SK-N-SH (cell line): ENCODE data around the gene CACNA1E. TPM values are rescaled to one million over a fixed set of nuclear protein-coding genes. Genes with fewer than 3 reads are reported as not detected.

Experiments
- CTCF ChIA-PET: fragments of 300-600, 350-600 bp; formaldehyde crosslinking; extraction: SDS; loops from one replicate; lab custom pipeline; 2021; lab: Yijun Ruan, JAX
- POLR2A ChIA-PET: fragments of 350-600 bp; sonication (Branson Sonifier 250); formaldehyde crosslinking; extraction: SDS; loops from one replicate; lab custom pipeline; 2020; ENCODE audit warnings: antibody characterized with exemption, inconsistent platforms; lab: Yijun Ruan, JAX
- DNase-seq: peaks from one replicate; pipeline ENCODE4 v3.0.0; 2012
- H2AFZ ChIP-seq: fragments of 200-600 bp; sonication (generic); 2 replicates; pipeline ENCODE4 v1.8.1; 2016; ENCODE audit warnings: antibody characterized with exemption, mild to moderate bottlenecking, low read depth
- H3F3A ChIP-seq: fragments of 200-600 bp; sonication (generic); replicated peaks from 2 replicates; pipeline ENCODE3; 2016; ENCODE audit warnings: antibody characterized with exemption, mild to moderate bottlenecking; ENCODE audit not compliant: insufficient read depth
- H3K27ac ChIP-seq, 2 experiments: fragments of 200-500 bp in 1 of 2; fragments of 200-600 bp in 1 of 2; sonication (Bioruptor generic) in 1 of 2; sonication (generic), shearing (Covaris generic) in 1 of 2; 2 replicates each; pipeline versions ENCODE4 v1.5.1 to v1.6.1; 2014 to 2016; ENCODE audit warnings: low read depth in 2 of 2, inconsistent platforms in 1 of 2, low read length in 1 of 2, mild to moderate bottlenecking in 1 of 2, mixed read lengths in 1 of 2
- H3K27me3 ChIP-seq: fragments of 200-600 bp; sonication (generic), shearing (Covaris generic); 2 replicates; pipeline ENCODE4 v1.6.1; 2016; ENCODE audit warnings: mixed run types; ENCODE audit not compliant: insufficient read depth
- H3K36me3 ChIP-seq, 2 experiments: fragments of 200-500 bp in 1 of 2; fragments of 200-600 bp in 1 of 2; sonication (Bioruptor generic) in 1 of 2; sonication (generic) in 1 of 2; replicated peaks in 1 of 2; 2 replicates each; pipeline versions ENCODE3 to v1.5.1; 2014 to 2016; ENCODE audit warnings: low read length in 1 of 2, mild to moderate bottlenecking in 1 of 2; ENCODE audit not compliant: insufficient read depth in 2 of 2, control insufficient read depth in 1 of 2
- H3K4me1 ChIP-seq, 2 experiments: fragments of 200-500 bp in 1 of 2; fragments of 200-600 bp in 1 of 2; sonication (Bioruptor generic) in 1 of 2; sonication (generic), shearing (Covaris generic) in 1 of 2; 2 replicates each; pipeline versions ENCODE4 v1.5.1 to v1.6.1; 2014 to 2016; ENCODE audit warnings: low read depth in 1 of 2, low read length in 1 of 2, mixed run types in 1 of 2; ENCODE audit not compliant: insufficient read depth in 2 of 2, control insufficient read depth in 1 of 2
- H3K4me2 ChIP-seq: fragments of 200-600 bp; sonication (generic), shearing (Covaris generic); 2 replicates; pipeline ENCODE4 v1.6.1; 2017; ENCODE audit warnings: mixed run types
- H3K4me3 ChIP-seq, 2 experiments: fragments of 200-500 bp in 1 of 2; fragments of 200-600 bp in 1 of 2; sonication (Bioruptor generic) in 1 of 2; sonication (generic), shearing (Covaris generic) in 1 of 2; 2 replicates each; pipeline versions ENCODE4 v1.5.1 to v1.8.1; 2014 to 2016; ENCODE audit warnings: low read depth in 2 of 2, inconsistent platforms in 1 of 2, low read length in 1 of 2, mild to moderate bottlenecking in 1 of 2, mixed read lengths in 1 of 2, moderate library complexity in 1 of 2
- H3K79me2 ChIP-seq: fragments of 200-600 bp; sonication (generic); 2 replicates; pipeline ENCODE4 v1.8.1; 2017; ENCODE audit warnings: mild to moderate bottlenecking; ENCODE audit not compliant: insufficient read depth
- H3K9ac ChIP-seq: fragments of 200-600 bp; sonication (generic); 2 replicates; pipeline ENCODE4 v1.6.1; 2017; ENCODE audit warnings: mixed run types
- H3K9me2 ChIP-seq: fragments of 200-600 bp; sonication (generic); 2 replicates; pipeline ENCODE4 v1.6.1; 2017; ENCODE audit warnings: mixed run types
- H3K9me3 ChIP-seq: fragments of 200-600 bp; sonication (generic); 2 replicates; pipeline ENCODE4 v1.6.1; 2017; ENCODE audit warnings: mixed run types, mild to moderate bottlenecking, moderate library complexity
- H4K20me1 ChIP-seq: fragments of 200-600 bp; sonication (generic); 2 replicates; pipeline ENCODE4 v1.6.1; 2017; ENCODE audit warnings: mild to moderate bottlenecking, mixed run types; ENCODE audit not compliant: insufficient read depth
- CHD2 ChIP-seq: fragments of 150-350 bp; IDR thresholded peaks from 2 replicates; pipeline ENCODE4 v1.6.1; 2018; ENCODE audit warnings: low read length; ENCODE audit not compliant: partially characterized antibody
- CTCF ChIP-seq: fragments of 200-600 bp; sonication (generic); IDR thresholded peaks from 2 replicates; pipeline ENCODE4 v1.6.1; 2017; ENCODE audit warnings: antibody characterized with exemption, mild to moderate bottlenecking, moderate library complexity
- ELF1 ChIP-seq: IDR thresholded peaks from 2 replicates; pipeline ENCODE4 v1.4.0; 2012
- FOSL2 ChIP-seq: IDR thresholded peaks from 2 replicates; pipeline ENCODE4 v1.4.0; 2012; ENCODE audit warnings: low read depth, mild to moderate bottlenecking, moderate library complexity, borderline replicate concordance
- FOXM1 ChIP-seq: IDR thresholded peaks from 2 replicates; pipeline ENCODE4 v1.4.0; 2012; ENCODE audit warnings: low read depth, mild to moderate bottlenecking
- GABPA ChIP-seq: IDR thresholded peaks from 2 replicates; pipeline ENCODE4 v1.4.0; 2012; ENCODE audit warnings: low read depth, mild to moderate bottlenecking
- MEF2A ChIP-seq: IDR thresholded peaks from 2 replicates; pipeline ENCODE4 v1.4.0; 2012; ENCODE audit warnings: low read depth, borderline replicate concordance
- MXI1 ChIP-seq: IDR thresholded peaks from 2 replicates; pipeline ENCODE4 v1.6.1; 2012; ENCODE audit warnings: mild to moderate bottlenecking, low read depth, low read length, improper control_type of control experiment
- NFIC ChIP-seq: IDR thresholded peaks from 2 replicates; pipeline ENCODE4 v1.4.0; 2012; ENCODE audit warnings: borderline replicate concordance
- PBX3 ChIP-seq: IDR thresholded peaks from 2 replicates; pipeline ENCODE4; 2012
- POLR2AphosphoS5 ChIP-seq: IDR thresholded peaks from 2 replicates; pipeline ENCODE4 v1.6.1; 2012; ENCODE audit warnings: low read depth, low read length
- RAD21 ChIP-seq: IDR thresholded peaks from 2 replicates; pipeline ENCODE4 v1.6.1; 2012; ENCODE audit warnings: mild to moderate bottlenecking, low read length
- SIN3A ChIP-seq: IDR thresholded peaks from 2 replicates; pipeline ENCODE4 v1.6.1; 2012; ENCODE audit warnings: low read depth, mild to moderate bottlenecking, low read length, moderate library complexity, borderline replicate concordance
- SMC3 ChIP-seq: IDR thresholded peaks from 2 replicates; pipeline ENCODE4 v1.6.1; 2012; ENCODE audit warnings: low read depth, low read length, improper control_type of control experiment
- TAF1 ChIP-seq: IDR thresholded peaks from 2 replicates; pipeline ENCODE4 v1.6.1; 2012; ENCODE audit warnings: low read depth, mild to moderate bottlenecking, low read length, moderate library complexity, borderline replicate concordance
- USF1 ChIP-seq: IDR thresholded peaks from 2 replicates; pipeline ENCODE4 v1.4.0; 2012; ENCODE audit warnings: low read depth, borderline replicate concordance
- USF2 ChIP-seq: fragments of 150-350 bp; IDR thresholded peaks from 2 replicates; pipeline ENCODE4 v1.6.1; 2017; ENCODE audit warnings: antibody characterized with exemption, low read length, low read depth, borderline replicate concordance
- WGBS: methylation state at CpG from one replicate; pipeline ENCODE4 v1.1.6; 2017; ENCODE audit warnings: low lambda C conversion rate; 5-methylcytosine and 5-hydroxymethylcytosine counted together
- polyA plus RNA-seq, 3 experiments: library from polyadenylated mRNA; depleted of rRNA; stranded (reverse); fragments of >200 nt; gene quantifications; 2 replicates each; pipeline ENCODE4 v1.2.3, GENCODE V29; 2012

The CACNA1E gene
- polyA plus RNA-seq, 1 of the 3 experiments (the other 2 are of a cell fraction): not detected

- 3% methylated on average over 5 of the region's 6 CpGs for WGBS
Measured at GRCh38 chr1:181595234-181595633, 111.9 kb downstream of the CACNA1E start.

GRCh38 chr1:181601186-181601950 lies 118.1 kb downstream of the CACNA1E start:
- Histone ChIP-seq H3K4me3 (no peak overlapping the region), H3K4me2 (no peak overlapping the region), H3K79me2 (no peaks in the 10 kb centered on the region), H2AFZ (no peak overlapping the region), H3K4me1 (no peaks in the 10 kb centered on the region), H3K9me2 (no peaks in the 10 kb centered on the region), H3K9ac (no peak overlapping the region), H4K20me1 (no peaks in the 10 kb centered on the region), H3K27me3 (no peaks in the 10 kb centered on the region), H3K36me3 (no peaks in the 10 kb centered on the region), H3K9me3 (no peaks in the 10 kb centered on the region), H3F3A (no peaks in the 10 kb centered on the region), H3K27ac (no peak overlapping the region)
- POLR2A ChIA-PET: no interaction called here
- CTCF ChIA-PET: no interaction called here
- TF ChIP-seq CTCF (no peak), USF1 (no peak), ELF1 (no peak), SMC3 (no peak), TAF1 (no peak), GABPA (no peak), SIN3A (no peak), NFIC (no peak), PBX3 (no peak), CHD2 (no peak), FOSL2 (no peak), MXI1 (no peak), RAD21 (no peak), FOXM1 (no peak)
- WGBS: 15% methylated on average over 4 of the region's 4 CpGs
- DNase-seq: no peak

More at GRCh38 chr1:181595234-181595633, 111.9 kb downstream of the CACNA1E start:
- H3K36me3 ChIP-seq: no peaks in the 10 kb centered on the region
- H3K79me2 ChIP-seq: no peaks in the 10 kb centered on the region
- no peak overlapping the region for H3K4me2 ChIP-seq
- H2AFZ ChIP-seq: no peak overlapping the region
- no peak overlapping the region for H3K4me3 ChIP-seq
- no peaks in the 10 kb centered on the region for H3K9me2 ChIP-seq
- H3K27ac ChIP-seq: no peak overlapping the region
- no peaks in the 10 kb centered on the region for H3K4me1 ChIP-seq
- TF ChIP-seq ELF1: no peak
- TF ChIP-seq POLR2AphosphoS5: no peak
- TF ChIP-seq SMC3: no peak
- TF ChIP-seq USF2: no peak
- no peak for TF ChIP-seq MEF2A
- TF ChIP-seq, all 33 proteins: peak for 0
- Histone ChIP-seq H3K9me3 (no peaks in the 10 kb centered on the region), H4K20me1 (no peaks in the 10 kb centered on the region), H3K27me3 (no peaks in the 10 kb centered on the region), H3K9ac (no peak overlapping the region), H3F3A (no peaks in the 10 kb centered on the region)
- CTCF ChIA-PET: interaction anchor here (1.3 kb wide), 1 partner anchor 116 kb away, joined by 3 read pairs; no protein-coding TSS in a partner anchor
- DNase-seq: no peak
- POLR2A ChIA-PET: no interaction called here
